Skin epidermis (tissue), 12 donors: ENCODE measurements around the gene OR5M10.
"Not testable (repeated sequence)": the region's sequence is repeated elsewhere in the genome, so short reads cannot be mapped to it uniquely, and the experiment has no call there.

Experiments
- H3K27ac ChIP-seq, 21 experiments: fragments of 200-600 bp; sonication (generic) in 11 of 21; one replicate each; pipeline ENCODE4 v1.5.0; 2020; ENCODE audit warnings: mild to moderate bottlenecking in 3 of 21, inconsistent platforms in 2 of 21, moderate library complexity in 2 of 21
- H3K4me3 ChIP-seq, 7 experiments: fragments of 200-600 bp; sonication (generic) in 2 of 7; one replicate each; pipeline ENCODE4 v1.5.0; 2020; ENCODE audit warnings: inconsistent platforms in 2 of 7, mild to moderate bottlenecking in 2 of 7, moderate library complexity in 1 of 7

Gene OR5M10

DNA sequence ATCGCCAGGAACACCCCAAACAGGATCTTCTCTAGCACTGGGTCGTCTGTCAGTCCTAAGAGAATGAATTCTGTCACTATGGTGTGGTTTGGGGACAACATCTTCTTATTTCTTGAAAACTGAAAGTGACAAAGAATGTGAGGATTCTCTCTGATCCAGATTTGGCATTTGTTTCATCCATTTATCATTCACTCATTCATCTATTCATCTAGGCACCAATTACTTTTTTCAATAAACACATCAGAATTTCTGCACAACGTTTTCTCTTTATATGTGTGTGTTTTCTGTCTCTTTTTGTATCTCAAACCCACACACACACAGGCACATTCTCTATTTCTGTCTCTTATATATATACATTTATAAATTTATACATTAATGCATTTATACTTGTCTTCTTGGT lies at the start of gene OR5M10:
OR5M10 (minus strand) TSS at position 101 of the 400 bp plus-strand sequence; CDS start at position 101, 0 bp downstream.
- no peak within 1 kb of the TSS for H3K27ac ChIP-seq
- H3K4me3 ChIP-seq: no peak within 1 kb of the TSS

- no peak overlapping the region for H3K27ac ChIP-seq
- H3K4me3 ChIP-seq: no peak overlapping the region
Measured at GRCh38 chr11:56625946-56626345, 48.4 kb upstream of the OR5M10 start.

DNA sequence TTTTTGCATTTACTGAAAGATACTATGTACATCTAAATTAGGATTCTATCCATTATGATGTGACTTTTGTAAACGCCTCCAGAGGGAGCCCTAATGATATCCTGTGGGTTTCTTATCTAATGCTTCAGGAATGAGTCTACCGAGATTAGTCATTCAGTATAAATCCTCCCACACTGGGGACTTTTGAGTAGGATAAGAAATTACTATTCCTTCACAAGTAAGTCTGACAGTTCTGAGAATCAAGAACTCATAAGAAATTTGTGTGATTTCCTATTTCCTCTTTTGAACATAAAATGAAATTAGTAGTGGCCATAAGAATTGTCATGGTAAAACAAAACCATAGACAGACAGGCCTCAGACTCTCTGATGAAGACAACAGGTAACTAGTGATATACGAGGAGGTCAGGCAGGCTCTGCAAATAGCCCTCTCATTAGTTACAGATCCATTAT lies 47.2 kb upstream of the OR5M10 start:
- H3K4me3 ChIP-seq: no peak overlapping the region

DNA sequence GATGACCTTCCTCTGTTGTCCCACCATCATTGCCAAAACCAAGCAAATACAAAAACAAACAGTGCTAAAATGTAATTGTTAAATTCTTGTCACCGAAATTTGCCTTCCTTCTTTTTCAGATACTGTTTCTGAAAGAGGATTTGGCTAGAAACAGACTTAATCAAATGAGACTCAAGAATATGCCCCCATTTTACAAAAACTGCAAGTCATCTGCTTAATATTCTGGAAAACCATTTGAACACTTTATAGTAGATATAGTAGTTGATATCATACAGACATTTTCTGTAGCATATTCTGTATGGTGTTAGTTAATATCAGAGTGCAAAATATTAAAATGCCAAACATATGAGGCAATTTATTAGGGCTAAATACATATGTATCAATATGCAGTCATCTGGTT lies 33.7 kb upstream of the OR5M10 start:
- Histone ChIP-seq H3K4me3 (no peak overlapping the region), H3K27ac (no peak overlapping the region)

More for the DNA sequence above, 47.2 kb upstream of the OR5M10 start:
- H3K27ac ChIP-seq: no peak overlapping the region

- H3K4me3 ChIP-seq, H3K27ac ChIP-seq: not testable (repeated sequence)
Measured at GRCh38 chr11:56592088-56592717, 14.7 kb upstream of the OR5M10 start.

GRCh38 chr11:56558574-56558973 lies 18.9 kb downstream of the OR5M10 start:
- H3K4me3 ChIP-seq: no peak overlapping the region
- no peak overlapping the region for H3K27ac ChIP-seq

DNA sequence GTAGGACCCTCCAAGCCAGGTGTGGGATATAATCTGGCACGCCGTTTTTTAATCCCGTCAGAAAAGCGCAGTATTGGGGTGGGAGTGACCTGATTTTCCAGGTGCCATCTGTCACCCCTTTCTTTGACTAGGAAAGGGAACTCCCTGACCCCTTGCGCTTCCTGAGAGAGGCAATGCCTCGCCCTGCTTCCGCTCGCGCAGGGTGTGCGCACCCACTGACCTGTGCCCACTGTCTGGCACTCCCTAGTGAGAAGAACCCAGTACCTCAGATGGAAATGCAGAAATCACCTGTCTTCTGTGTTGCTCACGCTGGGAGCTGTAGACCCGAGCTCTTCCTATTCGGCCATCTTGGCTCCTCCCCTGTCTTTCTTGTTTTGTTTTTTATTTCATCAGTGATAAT lies 22.8 kb downstream of the OR5M10 start:
- H3K4me3 ChIP-seq, H3K27ac ChIP-seq: not testable (repeated sequence)

DNA sequence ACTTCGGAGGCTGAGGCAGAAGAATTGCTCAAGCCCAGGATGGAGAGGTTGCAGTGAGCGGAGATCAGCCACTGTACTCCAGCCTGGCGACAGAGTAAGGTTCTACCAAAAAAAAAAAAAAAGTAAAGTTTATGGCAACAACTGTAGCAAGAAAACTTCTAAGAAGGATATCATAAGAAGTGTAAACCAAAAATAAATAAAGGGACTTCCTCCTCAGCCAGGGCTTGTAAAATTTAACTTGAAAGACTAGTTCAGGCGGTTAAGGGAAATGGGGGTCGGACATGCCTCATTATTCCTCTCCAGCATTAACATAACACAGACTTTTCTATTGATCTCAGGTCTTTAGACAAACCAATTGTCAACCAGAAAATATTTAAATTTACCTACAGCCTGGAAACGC lies 32.0 kb downstream of the OR5M10 start:
- Histone ChIP-seq H3K27ac (no peak overlapping the region), H3K4me3 (no peak overlapping the region)

DNA sequence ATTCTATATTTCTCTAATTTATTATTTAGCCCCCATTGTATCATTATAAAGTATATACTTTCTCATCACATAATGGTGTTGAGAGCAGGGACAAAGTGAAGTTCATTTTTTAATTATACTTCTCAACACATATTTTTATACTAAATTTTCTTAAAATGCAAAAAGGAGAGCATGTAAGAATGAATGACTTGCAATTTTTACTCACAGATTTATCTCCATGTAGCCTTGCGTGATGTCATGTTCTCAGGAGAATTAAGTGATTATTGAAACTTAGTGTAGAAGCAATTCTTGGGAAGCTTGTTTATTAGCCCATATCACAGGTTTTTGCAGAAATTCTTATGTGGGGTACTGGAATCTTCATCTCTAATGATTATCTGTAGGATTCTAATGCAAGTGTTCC lies 33.8 kb downstream of the OR5M10 start:
- no peak overlapping the region for H3K4me3 ChIP-seq

GRCh38 chr11:56543157-56543556 lies 34.4 kb downstream of the OR5M10 start, which contains the start of gene OR5M11:
TSS of gene OR5M11 (minus strand) at chr11:56543257. CDS start at chr11:56543257, 0 bp downstream.
- Histone ChIP-seq H3K4me3 (no peak within 1 kb of the TSS), H3K27ac (no peak within 1 kb of the TSS)

More for the DNA sequence above, 33.8 kb downstream of the OR5M10 start:
- no peak overlapping the region for H3K27ac ChIP-seq

- Histone ChIP-seq H3K27ac (no peak overlapping the region), H3K4me3 (no peak overlapping the region)
Measured at GRCh38 chr11:56533054-56533740, 44.3 kb downstream of the OR5M10 start.

- no peak overlapping the region for H3K27ac ChIP-seq
- no peak overlapping the region for H3K4me3 ChIP-seq
Measured at GRCh38 chr11:56531856-56532255, 45.7 kb downstream of the OR5M10 start.
